Glutamatergic neuron (in vitro differentiated cells): ENCODE measurements around the gene SLC30A3. TPM values are rescaled to one million over a fixed set of nuclear protein-coding genes. Genes with fewer than 3 reads are reported as not detected.

Experiments
- DNase-seq: peaks from one replicate; pipeline ENCODE4 v3.0.0; 2022
- H3K27ac Mint-ChIP-seq: one replicate; pipeline ENCODE4 v1.8.0; 2020; ENCODE audit warnings: mild to moderate bottlenecking, mixed read lengths, inconsistent platforms; ENCODE audit not compliant: unreplicated experiment
- H3K27me3 Mint-ChIP-seq: one replicate; pipeline ENCODE4 v1.8.0; 2020; ENCODE audit warnings: mild to moderate bottlenecking, moderate library complexity, mixed read lengths, inconsistent platforms; ENCODE audit not compliant: unreplicated experiment
- H3K36me3 Mint-ChIP-seq: one replicate; pipeline ENCODE4 v1.8.0; 2020; ENCODE audit warnings: mild to moderate bottlenecking, mixed read lengths, inconsistent platforms; ENCODE audit not compliant: unreplicated experiment
- H3K4me1 Mint-ChIP-seq: one replicate; pipeline ENCODE4 v1.8.0; 2020; ENCODE audit warnings: mild to moderate bottlenecking, low read depth, mixed read lengths, inconsistent platforms; ENCODE audit not compliant: unreplicated experiment
- H3K4me3 Mint-ChIP-seq: one replicate; pipeline ENCODE4 v1.8.0; 2020; ENCODE audit warnings: mild to moderate bottlenecking, mixed read lengths, inconsistent platforms; ENCODE audit not compliant: unreplicated experiment
- H3K9me3 Mint-ChIP-seq: one replicate; pipeline ENCODE4 v1.8.0; 2020; ENCODE audit warnings: mild to moderate bottlenecking, moderate library complexity, mixed read lengths, inconsistent platforms; ENCODE audit not compliant: unreplicated experiment
- total RNA-seq: library from RNA; stranded (reverse); fragmentation: NEBNext Ultra II Directional; extraction: Animal tissue kit (Norgen Biotek cat#: 25700); gene quantifications from one replicate; pipeline ENCODE4 v1.2.1, GENCODE V29; 2021; ENCODE audit not compliant: unreplicated experiment
- TF ChIP-seq, protein P1 (sequence below): fragments of 200-600 bp; sonication (generic); IDR thresholded peaks from one replicate; pipeline ENCODE4 v1.5.0; 2021; ENCODE audit not compliant: partially characterized antibody, unreplicated experiment

SLC30A3 gene
- total RNA-seq, 1 donor from 2014 or later, result 1.3 TPM

- no peaks in the 10 kb centered on the region for H3K4me1 Mint-ChIP-seq
- no peak overlapping the region for H3K27ac Mint-ChIP-seq
- H3K27me3 Mint-ChIP-seq, result peaks cover 2% of the 10 kb centered on the region
- peaks cover 9% of the 10 kb centered on the region for H3K36me3 Mint-ChIP-seq
- no peak overlapping the region for H3K4me3 Mint-ChIP-seq
- TF ChIP-seq, protein P1, sequence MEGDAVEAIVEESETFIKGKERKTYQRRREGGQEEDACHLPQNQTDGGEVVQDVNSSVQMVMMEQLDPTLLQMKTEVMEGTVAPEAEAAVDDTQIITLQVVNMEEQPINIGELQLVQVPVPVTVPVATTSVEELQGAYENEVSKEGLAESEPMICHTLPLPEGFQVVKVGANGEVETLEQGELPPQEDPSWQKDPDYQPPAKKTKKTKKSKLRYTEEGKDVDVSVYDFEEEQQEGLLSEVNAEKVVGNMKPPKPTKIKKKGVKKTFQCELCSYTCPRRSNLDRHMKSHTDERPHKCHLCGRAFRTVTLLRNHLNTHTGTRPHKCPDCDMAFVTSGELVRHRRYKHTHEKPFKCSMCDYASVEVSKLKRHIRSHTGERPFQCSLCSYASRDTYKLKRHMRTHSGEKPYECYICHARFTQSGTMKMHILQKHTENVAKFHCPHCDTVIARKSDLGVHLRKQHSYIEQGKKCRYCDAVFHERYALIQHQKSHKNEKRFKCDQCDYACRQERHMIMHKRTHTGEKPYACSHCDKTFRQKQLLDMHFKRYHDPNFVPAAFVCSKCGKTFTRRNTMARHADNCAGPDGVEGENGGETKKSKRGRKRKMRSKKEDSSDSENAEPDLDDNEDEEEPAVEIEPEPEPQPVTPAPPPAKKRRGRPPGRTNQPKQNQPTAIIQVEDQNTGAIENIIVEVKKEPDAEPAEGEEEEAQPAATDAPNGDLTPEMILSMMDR, result no peak
- H3K9me3 Mint-ChIP-seq, result peaks cover 2% of the 10 kb centered on the region
- no peak for DNase-seq
These were observed 23.9 kb downstream of the SLC30A3 start for GRCh38 chr2:27238976-27239375.

- Mint-ChIP-seq H3K36me3 (peaks cover 13% of the 10 kb centered on the region), H3K27ac (no peak overlapping the region), H3K9me3 (peaks cover 2% of the 10 kb centered on the region), H3K4me1 (no peaks in the 10 kb centered on the region), H3K27me3 (peaks cover 2% of the 10 kb centered on the region), H3K4me3 (no peak overlapping the region)
- TF ChIP-seq, protein P1, result no peak
- no peak for DNase-seq
These were observed 25.4 kb downstream of the SLC30A3 start for GRCh38 chr2:27237341-27237945.

- H3K27ac Mint-ChIP-seq, result no peak overlapping the region
These were observed 26.2 kb downstream of the SLC30A3 start for GRCh38 chr2:27236626-27237025.

GRCh38 chr2:27236136-27236535 is 26.7 kb downstream of the SLC30A3 start:
- Mint-ChIP-seq H3K27ac (no peak overlapping the region), H3K4me3 (no peak overlapping the region), H3K9me3 (peaks cover 2% of the 10 kb centered on the region), H3K4me1 (no peaks in the 10 kb centered on the region), H3K27me3 (peaks cover 2% of the 10 kb centered on the region), H3K36me3 (peaks cover 13% of the 10 kb centered on the region)
- TF ChIP-seq, protein P1, result no peak
- no peak for DNase-seq

More at GRCh38 chr2:27236626-27237025, 26.2 kb downstream of the SLC30A3 start:
- peaks cover 2% of the 10 kb centered on the region for H3K27me3 Mint-ChIP-seq
- H3K4me1 Mint-ChIP-seq, result no peaks in the 10 kb centered on the region
- peaks cover 13% of the 10 kb centered on the region for H3K36me3 Mint-ChIP-seq
- H3K9me3 Mint-ChIP-seq, result peaks cover 2% of the 10 kb centered on the region
- no peak overlapping the region for H3K4me3 Mint-ChIP-seq
- TF ChIP-seq, protein P1, result no peak
- DNase-seq, result no peak

GRCh38 chr2:27233341-27233740 is 29.5 kb downstream of the SLC30A3 start:
- no peaks in the 10 kb centered on the region for H3K4me1 Mint-ChIP-seq
- H3K9me3 Mint-ChIP-seq, result peaks cover 2% of the 10 kb centered on the region
- no peak for DNase-seq
- H3K36me3 Mint-ChIP-seq, result peaks cover 13% of the 10 kb centered on the region
- TF ChIP-seq, protein P1, result no peak
- peaks cover 2% of the 10 kb centered on the region for H3K27me3 Mint-ChIP-seq
- H3K4me3 Mint-ChIP-seq, result no peak overlapping the region
- H3K27ac Mint-ChIP-seq, result no peak overlapping the region
